ENCODE results near the gene E2F2. TPM values are rescaled to one million over a fixed set of nuclear protein-coding genes. Genes with fewer than 3 reads are reported as not detected.

The E2F2 gene
- total RNA-seq, 1 donor from 2014 or later = under 0.01 TPM

GRCh38 chr1:23481904-23482303 lies 49.1 kb downstream of the E2F2 start:
- H3K36me3 ChIP-seq (ENCODE audit: control insufficient read depth, insufficient read depth, low read length) = no peaks in the 10 kb centered on the region
- FAIRE-seq (no peak), DNase-seq (ENCODE audit: low read depth) (no peak)
- H3K27me3 ChIP-seq (ENCODE audit: control insufficient read depth, insufficient read depth, low read length) = no peaks in the 10 kb centered on the region
- no peak for TF ChIP-seq CTCF (IDR thresholded peaks at IDR 0.05; ENCODE audit: insufficient read depth, low read length, severe bottlenecking)
- H3K4me3 ChIP-seq (ENCODE audit: low read depth, low read length) = no peak overlapping the region

- FAIRE-seq (no peak), DNase-seq (ENCODE audit: low read depth) (no peak)
- no peaks in the 10 kb centered on the region for H3K27me3 ChIP-seq (ENCODE audit: control insufficient read depth, insufficient read depth, low read length)
- no peak for TF ChIP-seq CTCF (IDR thresholded peaks at IDR 0.05; ENCODE audit: insufficient read depth, low read length, severe bottlenecking)
- H3K36me3 ChIP-seq (ENCODE audit: control insufficient read depth, insufficient read depth, low read length) = no peaks in the 10 kb centered on the region
- no peak overlapping the region for H3K4me3 ChIP-seq (ENCODE audit: low read depth, low read length)
These were observed 49.9 kb downstream of the E2F2 start for GRCh38 chr1:23481026-23481597.

- no peaks in the 10 kb centered on the region for H3K27me3 ChIP-seq (ENCODE audit: control insufficient read depth, insufficient read depth, low read length)
- FAIRE-seq = no peak
- TF ChIP-seq CTCF (IDR thresholded peaks at IDR 0.05; ENCODE audit: insufficient read depth, low read length, severe bottlenecking) = no peak
- no peak for DNase-seq (ENCODE audit: low read depth)
- H3K4me3 ChIP-seq (ENCODE audit: low read depth, low read length) = no peak overlapping the region
- H3K36me3 ChIP-seq (ENCODE audit: control insufficient read depth, insufficient read depth, low read length) = no peaks in the 10 kb centered on the region
These were observed 50.6 kb downstream of the E2F2 start for GRCh38 chr1:23480187-23481025.

GRCh38 chr1:23479666-23479941 lies 51.4 kb downstream of the E2F2 start:
- FAIRE-seq (no peak), DNase-seq (ENCODE audit: low read depth) (no peak)
- no peak for TF ChIP-seq CTCF (IDR thresholded peaks at IDR 0.05; ENCODE audit: insufficient read depth, low read length, severe bottlenecking)
- Histone ChIP-seq H3K27me3 (ENCODE audit: control insufficient read depth, insufficient read depth, low read length) (no peaks in the 10 kb centered on the region), H3K4me3 (ENCODE audit: low read depth, low read length) (no peak overlapping the region), H3K36me3 (ENCODE audit: control insufficient read depth, insufficient read depth, low read length) (no peaks in the 10 kb centered on the region)

GRCh38 chr1:23478896-23479665 lies 52.0 kb downstream of the E2F2 start:
- Histone ChIP-seq H3K36me3 (ENCODE audit: control insufficient read depth, insufficient read depth, low read length) (no peaks in the 10 kb centered on the region), H3K4me3 (ENCODE audit: low read depth, low read length) (no peak overlapping the region), H3K27me3 (ENCODE audit: control insufficient read depth, insufficient read depth, low read length) (no peaks in the 10 kb centered on the region)
- TF ChIP-seq CTCF (IDR thresholded peaks at IDR 0.05; ENCODE audit: insufficient read depth, low read length, severe bottlenecking) = no peak
- FAIRE-seq = no peak
- no peak for DNase-seq (ENCODE audit: low read depth)

Measured in bronchial epithelial cell (primary cell).